Measurements from ENCODE around the gene MACROH2A1. TPM values are rescaled to one million over a fixed set of nuclear protein-coding genes. Genes with fewer than 3 reads are reported as not detected.

The MACROH2A1 gene
- total and polyA plus RNA-seq, 2 experiments from 2014 or later = 64.9 to 81.6 TPM

DNA sequence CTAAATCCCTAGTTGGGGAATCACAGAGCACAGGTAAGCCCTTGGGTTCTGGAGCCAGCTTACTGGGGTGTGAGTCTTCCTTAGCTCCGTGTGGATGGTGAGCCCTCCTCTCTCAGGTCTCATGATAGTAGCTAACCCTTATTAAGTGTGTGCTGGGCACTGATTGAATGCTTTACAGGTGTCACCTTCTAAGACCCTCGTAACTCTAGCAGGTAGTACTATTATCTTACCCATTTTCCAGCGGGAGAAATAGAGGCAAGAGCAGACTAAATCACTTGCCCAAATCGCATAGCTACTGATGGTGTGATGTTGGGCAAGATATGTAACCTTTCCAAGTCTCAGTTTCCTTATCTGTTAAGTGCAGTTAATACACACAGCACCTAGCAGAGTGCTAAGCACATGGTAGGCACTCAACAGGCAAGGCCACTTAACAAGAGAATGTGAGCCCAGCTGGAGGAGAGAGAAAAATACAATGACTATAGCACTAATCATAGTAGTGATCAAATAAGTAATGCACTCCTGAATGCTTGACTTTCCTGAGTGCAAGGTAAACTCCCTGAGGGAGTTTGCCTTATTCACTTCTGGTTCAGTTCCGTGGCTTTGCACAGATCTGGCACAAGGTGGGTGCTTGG is 48.4 kb upstream of the MACROH2A1 start, which contains the start of gene DCANP1 (continued):
- TF ChIP-seq, protein P1, sequence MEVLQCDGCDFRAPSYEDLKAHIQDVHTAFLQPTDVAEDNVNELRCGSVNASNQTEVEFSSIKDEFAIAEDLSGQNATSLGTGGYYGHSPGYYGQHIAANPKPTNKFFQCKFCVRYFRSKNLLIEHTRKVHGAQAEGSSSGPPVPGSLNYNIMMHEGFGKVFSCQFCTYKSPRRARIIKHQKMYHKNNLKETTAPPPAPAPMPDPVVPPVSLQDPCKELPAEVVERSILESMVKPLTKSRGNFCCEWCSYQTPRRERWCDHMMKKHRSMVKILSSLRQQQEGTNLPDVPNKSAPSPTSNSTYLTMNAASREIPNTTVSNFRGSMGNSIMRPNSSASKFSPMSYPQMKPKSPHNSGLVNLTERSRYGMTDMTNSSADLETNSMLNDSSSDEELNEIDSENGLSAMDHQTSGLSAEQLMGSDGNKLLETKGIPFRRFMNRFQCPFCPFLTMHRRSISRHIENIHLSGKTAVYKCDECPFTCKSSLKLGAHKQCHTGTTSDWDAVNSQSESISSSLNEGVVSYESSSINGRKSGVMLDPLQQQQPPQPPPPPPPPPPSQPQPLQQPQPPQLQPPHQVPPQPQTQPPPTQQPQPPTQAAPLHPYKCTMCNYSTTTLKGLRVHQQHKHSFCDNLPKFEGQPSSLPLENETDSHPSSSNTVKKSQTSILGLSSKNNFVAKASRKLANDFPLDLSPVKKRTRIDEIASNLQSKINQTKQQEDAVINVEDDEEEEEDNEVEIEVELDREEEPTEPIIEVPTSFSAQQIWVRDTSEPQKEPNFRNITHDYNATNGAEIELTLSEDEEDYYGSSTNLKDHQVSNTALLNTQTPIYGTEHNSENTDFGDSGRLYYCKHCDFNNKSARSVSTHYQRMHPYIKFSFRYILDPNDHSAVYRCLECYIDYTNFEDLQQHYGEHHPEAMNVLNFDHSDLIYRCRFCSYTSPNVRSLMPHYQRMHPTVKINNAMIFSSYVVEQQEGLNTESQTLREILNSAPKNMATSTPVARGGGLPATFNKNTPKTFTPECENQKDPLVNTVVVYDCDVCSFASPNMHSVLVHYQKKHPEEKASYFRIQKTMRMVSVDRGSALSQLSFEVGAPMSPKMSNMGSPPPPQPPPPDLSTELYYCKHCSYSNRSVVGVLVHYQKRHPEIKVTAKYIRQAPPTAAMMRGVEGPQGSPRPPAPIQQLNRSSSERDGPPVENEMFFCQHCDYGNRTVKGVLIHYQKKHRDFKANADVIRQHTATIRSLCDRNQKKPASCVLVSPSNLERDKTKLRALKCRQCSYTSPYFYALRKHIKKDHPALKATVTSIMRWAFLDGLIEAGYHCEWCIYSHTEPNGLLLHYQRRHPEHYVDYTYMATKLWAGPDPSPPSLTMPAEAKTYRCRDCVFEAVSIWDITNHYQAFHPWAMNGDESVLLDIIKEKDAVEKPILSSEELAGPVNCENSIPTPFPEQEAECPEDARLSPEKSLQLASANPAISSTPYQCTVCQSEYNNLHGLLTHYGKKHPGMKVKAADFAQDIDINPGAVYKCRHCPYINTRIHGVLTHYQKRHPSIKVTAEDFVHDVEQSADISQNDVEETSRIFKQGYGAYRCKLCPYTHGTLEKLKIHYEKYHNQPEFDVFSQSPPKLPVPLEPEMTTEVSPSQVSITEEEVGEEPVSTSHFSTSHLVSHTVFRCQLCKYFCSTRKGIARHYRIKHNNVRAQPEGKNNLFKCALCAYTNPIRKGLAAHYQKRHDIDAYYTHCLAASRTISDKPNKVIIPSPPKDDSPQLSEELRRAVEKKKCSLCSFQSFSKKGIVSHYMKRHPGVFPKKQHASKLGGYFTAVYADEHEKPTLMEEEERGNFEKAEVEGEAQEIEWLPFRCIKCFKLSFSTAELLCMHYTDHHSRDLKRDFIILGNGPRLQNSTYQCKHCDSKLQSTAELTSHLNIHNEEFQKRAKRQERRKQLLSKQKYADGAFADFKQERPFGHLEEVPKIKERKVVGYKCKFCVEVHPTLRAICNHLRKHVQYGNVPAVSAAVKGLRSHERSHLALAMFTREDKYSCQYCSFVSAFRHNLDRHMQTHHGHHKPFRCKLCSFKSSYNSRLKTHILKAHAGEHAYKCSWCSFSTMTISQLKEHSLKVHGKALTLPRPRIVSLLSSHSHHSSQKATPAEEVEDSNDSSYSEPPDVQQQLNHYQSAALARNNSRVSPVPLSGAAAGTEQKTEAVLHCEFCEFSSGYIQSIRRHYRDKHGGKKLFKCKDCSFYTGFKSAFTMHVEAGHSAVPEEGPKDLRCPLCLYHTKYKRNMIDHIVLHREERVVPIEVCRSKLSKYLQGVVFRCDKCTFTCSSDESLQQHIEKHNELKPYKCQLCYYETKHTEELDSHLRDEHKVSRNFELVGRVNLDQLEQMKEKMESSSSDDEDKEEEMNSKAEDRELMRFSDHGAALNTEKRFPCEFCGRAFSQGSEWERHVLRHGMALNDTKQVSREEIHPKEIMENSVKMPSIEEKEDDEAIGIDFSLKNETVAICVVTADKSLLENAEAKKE (CRISPR knock-in tag; IDR thresholded peaks at IDR 0.05) = no peak
- TF ChIP-seq JUNB (IDR thresholded peaks at IDR 0.05; ENCODE audit: unreplicated experiment) = no peak
- no peak for TF ChIP-seq EZH2 (IDR thresholded peaks at IDR 0.05; ENCODE audit: low read depth, unreplicated experiment)
- TF ChIP-seq NANOG (IDR thresholded peaks at IDR 0.05; ENCODE audit: borderline replicate concordance) = no peak
- TF ChIP-seq, protein P2, sequence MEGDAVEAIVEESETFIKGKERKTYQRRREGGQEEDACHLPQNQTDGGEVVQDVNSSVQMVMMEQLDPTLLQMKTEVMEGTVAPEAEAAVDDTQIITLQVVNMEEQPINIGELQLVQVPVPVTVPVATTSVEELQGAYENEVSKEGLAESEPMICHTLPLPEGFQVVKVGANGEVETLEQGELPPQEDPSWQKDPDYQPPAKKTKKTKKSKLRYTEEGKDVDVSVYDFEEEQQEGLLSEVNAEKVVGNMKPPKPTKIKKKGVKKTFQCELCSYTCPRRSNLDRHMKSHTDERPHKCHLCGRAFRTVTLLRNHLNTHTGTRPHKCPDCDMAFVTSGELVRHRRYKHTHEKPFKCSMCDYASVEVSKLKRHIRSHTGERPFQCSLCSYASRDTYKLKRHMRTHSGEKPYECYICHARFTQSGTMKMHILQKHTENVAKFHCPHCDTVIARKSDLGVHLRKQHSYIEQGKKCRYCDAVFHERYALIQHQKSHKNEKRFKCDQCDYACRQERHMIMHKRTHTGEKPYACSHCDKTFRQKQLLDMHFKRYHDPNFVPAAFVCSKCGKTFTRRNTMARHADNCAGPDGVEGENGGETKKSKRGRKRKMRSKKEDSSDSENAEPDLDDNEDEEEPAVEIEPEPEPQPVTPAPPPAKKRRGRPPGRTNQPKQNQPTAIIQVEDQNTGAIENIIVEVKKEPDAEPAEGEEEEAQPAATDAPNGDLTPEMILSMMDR (conservative IDR thresholded peaks at IDR 0.05; ENCODE audit: low read depth in 2 of 2) = no peak
- no peak for TF ChIP-seq POLR2AphosphoS5 (IDR thresholded peaks at IDR 0.05; ENCODE audit: low read depth)
- TF ChIP-seq EZH2phosphoT487 (IDR thresholded peaks at IDR 0.05; ENCODE audit: unreplicated experiment) = no peak
- TF ChIP-seq ZNF114 (CRISPR knock-in tag; IDR thresholded peaks at IDR 0.05) = no peak
- TF ChIP-seq, protein P3, sequence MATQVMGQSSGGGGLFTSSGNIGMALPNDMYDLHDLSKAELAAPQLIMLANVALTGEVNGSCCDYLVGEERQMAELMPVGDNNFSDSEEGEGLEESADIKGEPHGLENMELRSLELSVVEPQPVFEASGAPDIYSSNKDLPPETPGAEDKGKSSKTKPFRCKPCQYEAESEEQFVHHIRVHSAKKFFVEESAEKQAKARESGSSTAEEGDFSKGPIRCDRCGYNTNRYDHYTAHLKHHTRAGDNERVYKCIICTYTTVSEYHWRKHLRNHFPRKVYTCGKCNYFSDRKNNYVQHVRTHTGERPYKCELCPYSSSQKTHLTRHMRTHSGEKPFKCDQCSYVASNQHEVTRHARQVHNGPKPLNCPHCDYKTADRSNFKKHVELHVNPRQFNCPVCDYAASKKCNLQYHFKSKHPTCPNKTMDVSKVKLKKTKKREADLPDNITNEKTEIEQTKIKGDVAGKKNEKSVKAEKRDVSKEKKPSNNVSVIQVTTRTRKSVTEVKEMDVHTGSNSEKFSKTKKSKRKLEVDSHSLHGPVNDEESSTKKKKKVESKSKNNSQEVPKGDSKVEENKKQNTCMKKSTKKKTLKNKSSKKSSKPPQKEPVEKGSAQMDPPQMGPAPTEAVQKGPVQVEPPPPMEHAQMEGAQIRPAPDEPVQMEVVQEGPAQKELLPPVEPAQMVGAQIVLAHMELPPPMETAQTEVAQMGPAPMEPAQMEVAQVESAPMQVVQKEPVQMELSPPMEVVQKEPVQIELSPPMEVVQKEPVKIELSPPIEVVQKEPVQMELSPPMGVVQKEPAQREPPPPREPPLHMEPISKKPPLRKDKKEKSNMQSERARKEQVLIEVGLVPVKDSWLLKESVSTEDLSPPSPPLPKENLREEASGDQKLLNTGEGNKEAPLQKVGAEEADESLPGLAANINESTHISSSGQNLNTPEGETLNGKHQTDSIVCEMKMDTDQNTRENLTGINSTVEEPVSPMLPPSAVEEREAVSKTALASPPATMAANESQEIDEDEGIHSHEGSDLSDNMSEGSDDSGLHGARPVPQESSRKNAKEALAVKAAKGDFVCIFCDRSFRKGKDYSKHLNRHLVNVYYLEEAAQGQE (IDR thresholded peaks at IDR 0.05; ENCODE audit: unreplicated experiment) = no peak
- no peak for TF ChIP-seq ZNF331 (CRISPR knock-in tag; IDR thresholded peaks at IDR 0.05; ENCODE audit: low read depth)

Measured in GM23338 (cell line).